ENCODE measurements around the gene STAMBPL1.

DNA sequence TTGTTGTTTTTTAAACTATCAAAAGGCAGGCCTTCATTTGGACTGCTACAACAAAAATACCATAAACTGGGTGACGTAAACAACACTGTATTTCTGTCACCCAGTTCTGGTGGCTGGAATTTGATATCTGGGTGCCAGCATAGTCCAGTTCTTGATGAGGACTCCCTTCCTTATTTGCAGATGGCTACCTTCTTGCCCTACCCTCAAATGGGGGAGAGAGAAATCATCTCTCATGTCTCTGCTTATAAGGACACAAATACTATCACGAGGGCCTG is 47.3 kb downstream of the STAMBPL1 start:
- TF ChIP-seq, protein P1, sequence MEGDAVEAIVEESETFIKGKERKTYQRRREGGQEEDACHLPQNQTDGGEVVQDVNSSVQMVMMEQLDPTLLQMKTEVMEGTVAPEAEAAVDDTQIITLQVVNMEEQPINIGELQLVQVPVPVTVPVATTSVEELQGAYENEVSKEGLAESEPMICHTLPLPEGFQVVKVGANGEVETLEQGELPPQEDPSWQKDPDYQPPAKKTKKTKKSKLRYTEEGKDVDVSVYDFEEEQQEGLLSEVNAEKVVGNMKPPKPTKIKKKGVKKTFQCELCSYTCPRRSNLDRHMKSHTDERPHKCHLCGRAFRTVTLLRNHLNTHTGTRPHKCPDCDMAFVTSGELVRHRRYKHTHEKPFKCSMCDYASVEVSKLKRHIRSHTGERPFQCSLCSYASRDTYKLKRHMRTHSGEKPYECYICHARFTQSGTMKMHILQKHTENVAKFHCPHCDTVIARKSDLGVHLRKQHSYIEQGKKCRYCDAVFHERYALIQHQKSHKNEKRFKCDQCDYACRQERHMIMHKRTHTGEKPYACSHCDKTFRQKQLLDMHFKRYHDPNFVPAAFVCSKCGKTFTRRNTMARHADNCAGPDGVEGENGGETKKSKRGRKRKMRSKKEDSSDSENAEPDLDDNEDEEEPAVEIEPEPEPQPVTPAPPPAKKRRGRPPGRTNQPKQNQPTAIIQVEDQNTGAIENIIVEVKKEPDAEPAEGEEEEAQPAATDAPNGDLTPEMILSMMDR (IDR thresholded peaks at IDR 0.05) = no peak
- no peak for TF ChIP-seq POLR2A (IDR thresholded peaks at IDR 0.05)
- TF ChIP-seq POLR2AphosphoS5 (IDR thresholded peaks at IDR 0.05) = no peak

All from upper lobe of left lung (tissue), 4 donors.